GM12878 (cell line): ENCODE results near the gene CDCA8. TPM values are rescaled to one million over a fixed set of nuclear protein-coding genes. Genes with fewer than 3 reads are reported as not detected.

Source experiments
- ATAC-seq: fragments of 200-7000 bp; cut with Tn5 transposase; 3 replicates; pipeline ENCODE4 v1.9.1; 2020; ENCODE audit warnings: mild to moderate bottlenecking, moderate library complexity
- BruUV-seq: library from RNA; stranded (reverse); fragments of 400-500 nt; replicated peaks from 2 replicates; lab custom pipeline; 2021; lab: Mats Ljungman, UMichigan
- CTCF ChIA-PET: fragments of 300-600 bp; sonication (Branson Sonifier 250); formaldehyde crosslinking; extraction: SDS; loops from one replicate; lab custom pipeline; 2021; ENCODE audit warnings: inconsistent platforms; lab: Yijun Ruan, JAX
- POLR2A ChIA-PET: fragments of 350-600 bp; formaldehyde crosslinking; extraction: SDS; loops from one replicate; lab custom pipeline; 2021; ENCODE audit warnings: inconsistent platforms; lab: Charles Lee
- RAD21 ChIA-PET: fragments of 300-600 bp; sonication (Branson Sonifier 250); formaldehyde crosslinking; loops from one replicate; lab custom pipeline; 2023; ENCODE audit warnings: antibody characterized with exemption; ENCODE audit not compliant: unreplicated experiment; lab: Charles Lee
- SMC1A ChIA-PET: fragments of 300-600 bp; sonication (Branson Sonifier 250); formaldehyde crosslinking; loops from one replicate; lab custom pipeline; 2023; ENCODE audit not compliant: unreplicated experiment, uncharacterized antibody; lab: Charles Lee
- DNase-seq: peaks from one replicate; pipeline ENCODE4 v3.0.0-alpha.2; 2011; ENCODE audit warnings: low read depth, low spot score
- FAIRE-seq: peaks from 3 replicates; lab custom pipeline; 2011; peaks lifted over from hg19 to GRCh38; lab: Jason Lieb, UNC
- H2AFZ ChIP-seq: 2 replicates; pipeline ENCODE4 v1.6.0; 2011; ENCODE audit warnings: low read depth, low read length, control low read depth; ENCODE audit not compliant: control insufficient read depth
- H3K27ac ChIP-seq: 2 replicates; pipeline ENCODE4 v1.5.1; 2011; ENCODE audit warnings: control low read depth; ENCODE audit not compliant: control insufficient read depth, insufficient read depth
- H3K27me3 ChIP-seq, 2 experiments: replicated peaks in 1 of 2; 2 replicates each; pipeline versions ENCODE4 v1.6.0 to v1.6.1; 2011; ENCODE audit warnings: low read length in 1 of 2; ENCODE audit not compliant: control insufficient read depth in 2 of 2, insufficient read depth in 2 of 2
- H3K36me3 ChIP-seq, 2 experiments: 2 replicates each; pipeline ENCODE4 v1.5.1; 2011; ENCODE audit warnings: low read length in 1 of 2; ENCODE audit not compliant: control insufficient read depth in 2 of 2, insufficient read depth in 2 of 2
- H3K4me1 ChIP-seq: 2 replicates; pipeline ENCODE4 v1.6.1; 2011; ENCODE audit warnings: mild to moderate bottlenecking, low read length, moderate library complexity, mixed read lengths; ENCODE audit not compliant: control insufficient read depth, insufficient read depth
- H3K4me2 ChIP-seq: 2 replicates; pipeline ENCODE4 v1.6.0; 2011; ENCODE audit warnings: control low read depth; ENCODE audit not compliant: control insufficient read depth, insufficient read depth
- H3K4me3 ChIP-seq: fragments of 200-600 bp; sonication (generic); 2 replicates; pipeline ENCODE4 v1.5.1; 2016
- H3K79me2 ChIP-seq: 2 replicates; pipeline ENCODE4 v1.6.0; 2011; ENCODE audit warnings: low read length; ENCODE audit not compliant: control insufficient read depth, insufficient read depth
- H3K9ac ChIP-seq: 2 replicates; pipeline ENCODE4 v1.8.0; 2011; ENCODE audit warnings: low read length, control low read depth, mixed read lengths; ENCODE audit not compliant: control insufficient read depth, insufficient read depth
- H3K9me3 ChIP-seq: replicated peaks from 3 replicates; pipeline ENCODE4 v1.5.1; 2011; ENCODE audit warnings: mild to moderate bottlenecking, low read length; ENCODE audit not compliant: control insufficient read depth, insufficient read depth
- H4K20me1 ChIP-seq: 2 replicates; pipeline ENCODE4 v1.6.0; 2011; ENCODE audit not compliant: control insufficient read depth, insufficient read depth
- BACH1 ChIP-seq: fragments of 450-650 bp; IDR thresholded peaks from 2 replicates; pipeline ENCODE4 v1.6.1; 2017; ENCODE audit warnings: mild to moderate bottlenecking, borderline replicate concordance
- CREM ChIP-seq: IDR thresholded peaks from 2 replicates; pipeline ENCODE4 v1.6.1; 2014; ENCODE audit warnings: antibody characterized with exemption, low read depth
- FOXM1 ChIP-seq: IDR thresholded peaks from 2 replicates; pipeline ENCODE4 v1.6.1; 2012; ENCODE audit warnings: low read depth, mild to moderate bottlenecking, inconsistent platforms, low read length, moderate library complexity
- IRF4 ChIP-seq: IDR thresholded peaks from 2 replicates; pipeline ENCODE4 v1.6.1; 2011; ENCODE audit warnings: low read depth, low read length
- KDM1A ChIP-seq: fragments of 200-600 bp; sonication (generic); IDR thresholded peaks from 2 replicates; pipeline ENCODE4 v1.6.1; 2016; ENCODE audit warnings: borderline replicate concordance
- MLLT1 ChIP-seq: fragments of 450-650 bp; IDR thresholded peaks from 2 replicates; pipeline ENCODE4 v1.6.1; 2016; ENCODE audit warnings: mild to moderate bottlenecking
- NKRF ChIP-seq: fragments of 450-650 bp; conservative IDR thresholded peaks from 2 replicates; pipeline ENCODE4 v1.6.1; 2017; ENCODE audit warnings: mild to moderate bottlenecking, moderate library complexity
- PAX5 ChIP-seq: IDR thresholded peaks from 2 replicates; pipeline ENCODE4 v1.6.1; 2011; ENCODE audit warnings: low read depth, low read length, borderline replicate concordance
- SRF ChIP-seq, 2 experiments: IDR thresholded peaks; 2 replicates each; pipeline ENCODE4 v1.6.1; 2011; ENCODE audit warnings: low read depth in 2 of 2, low read length in 2 of 2, mild to moderate bottlenecking in 1 of 2, moderate library complexity in 1 of 2
- TCF7 ChIP-seq: IDR thresholded peaks from 2 replicates; pipeline ENCODE4 v1.6.1; 2014; ENCODE audit warnings: antibody characterized with exemption, borderline replicate concordance
- USF1 ChIP-seq: IDR thresholded peaks from 2 replicates; pipeline ENCODE4 v1.6.1; 2011; ENCODE audit warnings: borderline replicate concordance, low read depth, mild to moderate bottlenecking, moderate library complexity, mixed read lengths, low read length; ENCODE audit not compliant: insufficient read depth; ENCODE audit errors: extremely low read length
- WGBS: methylation state at CpG from one replicate; pipeline ENCODE4 v1.1.6; 2016; ENCODE audit warnings: low lambda C conversion rate; ENCODE audit not compliant: insufficient replicate concordance, insufficient coverage; ENCODE audit errors: missing lambda C conversion rate; 5-methylcytosine and 5-hydroxymethylcytosine counted together
- in situ Hi-C: fragments of 300-500 bp; cut with MboI; formaldehyde crosslinking; loops from 9 replicates; pipeline ENCODE4 v1.14.3; 2018; ENCODE audit warnings: mixed read lengths
- intact Hi-C: fragments of 100-400 bp; cut with micrococcal nuclease; formaldehyde crosslinking; loops from one replicate; pipeline ENCODE4 v1.14.2; 2022; ENCODE audit not compliant: unreplicated experiment
- polyA plus RNA-seq, 11 experiments: library from polyadenylated mRNA; depleted of rRNA in 4 of 11; unstranded in 6 of 11; stranded (reverse) in 5 of 11; fragments of >200 nt; fragmentation: Nextera tagmentation in 4 of 11; fragmentation: Illumina TruSeq in 1 of 11; extraction: Ambion mirVana in 4 of 11; extraction: Trizol in 1 of 11; gene quantifications; 1 replicate in 1 of 11; 2 replicates in 10 of 11; pipeline versions ENCODE4 v1.2.1 to v1.2.3, GENCODE V29; 2011 to 2016; ENCODE audit warnings: inconsistent platforms in 2 of 11, missing spikeins in 2 of 11, low read depth in 1 of 11
- total RNA-seq, 4 experiments: library from RNA; depleted of rRNA in 3 of 4; stranded (reverse); fragments of >200 nt in 3 of 4; fragmentation: Illumina TruSeq in 1 of 4; extraction: Trizol in 1 of 4; gene quantifications; 2 replicates each; pipeline versions ENCODE4 v1.2.1 to v1.2.3, GENCODE V29; 2013 to 2021

Gene CDCA8
- total and polyA plus RNA-seq, 10 of the 15 experiments (the other 5 are each of a cell fraction or from before 2014, with no cell fraction given), result 21.3 to 98.1 (median 61.4) TPM

GRCh38 chr1:37692078-37692833 is at the start of gene CDCA8 (continued):
- TF ChIP-seq NKRF (peak; percentile 99), SRF (IDR thresholded peaks at IDR 0.05; ENCODE audit: low read depth in 2 of 2, low read length in 2 of 2) (0 out of 4 replicates have a peak, but pooled peaks of 1 of the 2 experiments have one; percentile 49), TCF7 (no peak), MLLT1 (no peak), CREM (peak; percentile 95), PAX5 (0 out of 2 replicates have a peak, but pooled peaks have one; percentile 49), IRF4 (no peak)

- DNase-seq (no peak), FAIRE-seq (no peak), ATAC-seq (no peak)
- ChIA-PET SMC1A (no interaction called here), CTCF (no interaction called here), POLR2A (no interaction called here), RAD21 (no interaction called here)
- Histone ChIP-seq H3K79me2 (no peaks in the 10 kb centered on the region), H3K4me3 (no peak overlapping the region), H3K27me3 (peaks cover 3 to 4% of the 10 kb centered on the region in 2 experiments; a peak in 3 of 4 replicates), H3K27ac (no peak overlapping the region), H3K4me2 (no peak overlapping the region), H3K9ac (no peak overlapping the region), H3K36me3 (no peaks in the 10 kb centered on the region), H4K20me1 (no peaks in the 10 kb centered on the region), H3K4me1 (no peaks in the 10 kb centered on the region), H2AFZ (no peak overlapping the region), H3K9me3 (no peaks in the 10 kb centered on the region)
- BruUV-seq, result no TSS peak
- no peak for TF ChIP-seq KDM1A
- TF ChIP-seq FOXM1, result no peak
- no peak for TF ChIP-seq USF1
- no peak for TF ChIP-seq BACH1
- in situ Hi-C loops, result no loop called here
- WGBS, result 56% methylated on average over 7 of the region's 7 CpGs
- intact Hi-C loops, result no loop called here
Measured at GRCh38 chr1:37647281-37647680, 45.0 kb upstream of the CDCA8 start.
